Neural cell (in vitro differentiated cells): ENCODE data around the gene SNTG2. TPM values are rescaled to one million over a fixed set of nuclear protein-coding genes. Genes with fewer than 3 reads are reported as not detected.

Experiments used
- H2AFZ ChIP-seq: fragments of 200-600, 300-800 bp; sonication (generic), shearing (Covaris generic); 2 replicates; pipeline ENCODE4 v1.6.0; 2014; ENCODE audit warnings: low read depth, mild to moderate bottlenecking, antibody characterized with exemption, low read length, moderate library complexity
- H3F3A ChIP-seq: fragments of 200-600 bp; shearing (Covaris generic); 2 replicates; pipeline ENCODE4 v1.6.1; 2016; ENCODE audit warnings: mild to moderate bottlenecking, moderate library complexity, mixed read lengths, antibody characterized with exemption, low read length; ENCODE audit not compliant: insufficient read depth, poor library complexity, severe bottlenecking
- H3K27ac ChIP-seq: fragments of 200-600, 300-800 bp; sonication (generic), shearing (Covaris generic); 2 replicates; pipeline ENCODE4 v1.5.1; 2014; ENCODE audit warnings: mild to moderate bottlenecking, low read length, moderate library complexity
- H3K27me3 ChIP-seq: fragments of 300-800, 200-600 bp; sonication (generic), shearing (Covaris generic); 2 replicates; pipeline ENCODE4 v1.6.0; 2014; ENCODE audit warnings: mild to moderate bottlenecking, low read depth, low read length, moderate library complexity; ENCODE audit not compliant: insufficient read depth
- H3K36me3 ChIP-seq: fragments of 300-800, 200-600 bp; sonication (generic), shearing (Covaris generic); 2 replicates; pipeline ENCODE4 v1.5.1; 2014; ENCODE audit warnings: mild to moderate bottlenecking, antibody characterized with exemption, low read length, moderate library complexity; ENCODE audit not compliant: insufficient read depth
- H3K4me2 ChIP-seq: fragments of 300-800, 200-600 bp; sonication (generic), shearing (Covaris generic); 2 replicates; pipeline ENCODE4 v1.6.0; 2014; ENCODE audit warnings: mild to moderate bottlenecking, low read length
- H3K4me3 ChIP-seq: fragments of 300-800, 200-600 bp; sonication (generic), shearing (Covaris generic); 2 replicates; pipeline ENCODE4 v1.5.1; 2014; ENCODE audit warnings: mild to moderate bottlenecking, low read length, moderate library complexity
- H3K79me2 ChIP-seq: fragments of 200-600 bp; shearing (Covaris generic); replicated peaks from 2 replicates; pipeline ENCODE4 v1.6.0; 2014; ENCODE audit warnings: mild to moderate bottlenecking, low read length, moderate library complexity; ENCODE audit not compliant: insufficient read depth
- H3K9ac ChIP-seq: fragments of 300-800, 200-600 bp; sonication (generic), shearing (Covaris generic); 2 replicates; pipeline ENCODE4 v1.6.1; 2016; ENCODE audit warnings: mild to moderate bottlenecking, low read length, mixed read lengths
- H3K9me2 ChIP-seq: fragments of 200-600 bp; shearing (Covaris generic); 2 replicates; pipeline ENCODE4 v1.6.1; 2016; ENCODE audit warnings: mild to moderate bottlenecking, low read length, mixed read lengths; ENCODE audit not compliant: insufficient read depth
- H3K9me3 ChIP-seq: fragments of 200-600, 300-800 bp; sonication (generic), shearing (Covaris generic); 2 replicates; pipeline ENCODE4 v1.6.1; 2016; ENCODE audit warnings: mild to moderate bottlenecking, mixed run types, low read length, moderate library complexity, mixed read lengths
- H4K20me1 ChIP-seq: fragments of 200-600 bp; shearing (Covaris generic); 2 replicates; pipeline ENCODE4 v1.6.1; 2016; ENCODE audit warnings: mild to moderate bottlenecking, mixed run types; ENCODE audit not compliant: insufficient read depth
- CTCF ChIP-seq: fragments of 450-650 bp; IDR thresholded peaks from 2 replicates; pipeline ENCODE4 v1.5.1; 2014; ENCODE audit warnings: antibody characterized with exemption, mild to moderate bottlenecking, moderate library complexity; ENCODE audit not compliant: poor library complexity, severe bottlenecking
- EP300 ChIP-seq: fragments of 450-650 bp; conservative IDR thresholded peaks from 2 replicates; pipeline ENCODE4 v1.6.1; 2014; ENCODE audit warnings: antibody characterized with exemption, mild to moderate bottlenecking, moderate library complexity; ENCODE audit not compliant: poor library complexity, severe bottlenecking
- EZH2 ChIP-seq: fragments of 200-600, 300-800 bp; shearing (Covaris generic), sonication (generic); IDR thresholded peaks from 2 replicates; pipeline ENCODE4 v1.6.1; 2014; ENCODE audit warnings: antibody characterized with exemption, low read length, borderline replicate concordance, mild to moderate bottlenecking; ENCODE audit not compliant: insufficient read depth, poor library complexity, severe bottlenecking
- MXI1 ChIP-seq: fragments of 450-650 bp; conservative IDR thresholded peaks from 2 replicates; pipeline ENCODE4 v1.6.1; 2014; ENCODE audit warnings: antibody characterized with exemption, mild to moderate bottlenecking; ENCODE audit not compliant: poor library complexity, severe bottlenecking
- POLR2AphosphoS5 ChIP-seq: IDR thresholded peaks from 2 replicates; pipeline ENCODE4 v1.6.1; 2012
- RAD21 ChIP-seq: fragments of 450-650 bp; conservative IDR thresholded peaks from 2 replicates; pipeline ENCODE4 v1.6.1; 2014; ENCODE audit warnings: antibody characterized with exemption, mild to moderate bottlenecking, moderate library complexity
- REST ChIP-seq: IDR thresholded peaks from 2 replicates; pipeline ENCODE4 v1.6.1; 2012; ENCODE audit warnings: borderline replicate concordance
- SMC3 ChIP-seq: fragments of 450-650 bp; conservative IDR thresholded peaks from 2 replicates; pipeline ENCODE4 v1.6.1; 2014; ENCODE audit warnings: antibody characterized with exemption, mild to moderate bottlenecking, moderate library complexity; ENCODE audit not compliant: poor library complexity
- TAF1 ChIP-seq: IDR thresholded peaks from 2 replicates; pipeline ENCODE4 v1.6.1; 2012; ENCODE audit warnings: low read depth
- polyA plus RNA-seq: library from polyadenylated mRNA; depleted of rRNA; stranded (reverse); fragments of >200 nt; gene quantifications from 2 replicates; pipeline ENCODE4 v1.2.3, GENCODE V29; 2014

SNTG2 gene
- polyA plus RNA-seq, 1 donor from 2014 or later, result not detected

DNA sequence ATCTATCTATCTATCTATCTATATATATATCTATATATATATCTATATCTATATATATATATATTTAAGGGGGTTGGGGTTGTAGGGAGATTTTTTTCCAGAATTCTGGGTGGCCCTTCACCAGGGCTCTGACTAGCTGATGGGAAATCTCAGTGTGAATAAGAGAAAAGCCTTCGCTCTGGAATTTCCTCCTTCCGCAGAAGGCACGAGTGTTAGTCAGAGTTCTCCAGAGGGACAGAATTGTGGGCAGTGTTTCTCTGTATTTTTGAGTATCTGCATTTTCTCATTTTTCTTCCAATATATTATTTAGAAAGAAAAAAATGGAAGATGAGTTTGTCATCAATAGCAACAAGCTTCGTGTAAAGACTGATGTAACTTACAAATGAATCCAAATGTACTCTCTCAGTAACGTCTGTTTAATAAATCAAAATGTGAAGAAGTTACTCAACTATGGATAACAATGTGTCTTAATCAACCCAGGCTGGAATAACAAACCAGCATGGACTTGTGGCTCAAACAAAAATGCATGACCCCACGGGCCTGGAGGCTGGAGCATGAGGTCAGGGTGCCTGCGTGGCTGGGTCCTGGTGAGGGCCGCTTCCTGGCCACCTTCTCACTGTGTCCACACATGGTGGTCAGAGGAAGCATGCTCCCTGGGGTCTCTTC is 10.6 kb upstream of the SNTG2 start:
- TF ChIP-seq TAF1, result no peak
- no peak for TF ChIP-seq EP300
- TF ChIP-seq SMC3, result no peak
- no peak for TF ChIP-seq MXI1
- TF ChIP-seq REST, result no peak
- TF ChIP-seq EZH2, result no peak
- no peak for TF ChIP-seq POLR2AphosphoS5

GRCh38 chr2:941871-942270 is 8.8 kb upstream of the SNTG2 start:
- no peaks in the 10 kb centered on the region for H4K20me1 ChIP-seq
- H3K9me3 ChIP-seq, result no peaks in the 10 kb centered on the region
- H3K4me3 ChIP-seq, result no peak overlapping the region
- no peak overlapping the region for H3K4me2 ChIP-seq
- no peaks in the 10 kb centered on the region for H3K9me2 ChIP-seq
- H2AFZ ChIP-seq, result no peak overlapping the region
- H3F3A ChIP-seq, result no peaks in the 10 kb centered on the region
- no peaks in the 10 kb centered on the region for H3K36me3 ChIP-seq
- no peaks in the 10 kb centered on the region for H3K27me3 ChIP-seq
- no peak overlapping the region for H3K9ac ChIP-seq
- no peaks in the 10 kb centered on the region for H3K79me2 ChIP-seq
- TF ChIP-seq EZH2 (no peak), POLR2AphosphoS5 (no peak), SMC3 (no peak), REST (no peak), EP300 (no peak), TAF1 (no peak), MXI1 (no peak), CTCF (no peak), RAD21 (no peak)
- no peak overlapping the region for H3K27ac ChIP-seq

More for the DNA sequence above, 10.6 kb upstream of the SNTG2 start:
- Histone ChIP-seq H3K36me3 (no peaks in the 10 kb centered on the region), H3K27me3 (no peaks in the 10 kb centered on the region), H3K9ac (no peak overlapping the region), H3F3A (no peaks in the 10 kb centered on the region), H4K20me1 (no peaks in the 10 kb centered on the region), H3K27ac (no peak overlapping the region), H2AFZ (no peak overlapping the region), H3K4me2 (no peak overlapping the region), H3K4me3 (no peak overlapping the region), H3K9me3 (no peaks in the 10 kb centered on the region), H3K9me2 (no peaks in the 10 kb centered on the region), H3K79me2 (no peaks in the 10 kb centered on the region)
